Liver (tissue), 9 donors: ENCODE data around the gene CARD11. TPM values are rescaled to one million over a fixed set of nuclear protein-coding genes. Genes with fewer than 3 reads are reported as not detected.

ENCODE experiments used
- DNase-seq: peaks from one replicate; pipeline ENCODE4 v3.0.0-alpha.2; 2017; ENCODE audit warnings: low spot score
- H3K27ac ChIP-seq, 2 donors: one replicate each; pipeline ENCODE4 v1.7.0; 2013; ENCODE audit warnings: inconsistent platforms in 2 of 2, low read length in 2 of 2, control low read depth in 1 of 2, low read depth in 1 of 2, mild to moderate bottlenecking in 1 of 2
- H3K27me3 ChIP-seq, 4 donors: one replicate each; pipeline versions ENCODE4 v1.6.1 to v1.7.0; 2013; ENCODE audit warnings: low read length in 3 of 4, inconsistent platforms in 1 of 4, mild to moderate bottlenecking in 1 of 4, moderate library complexity in 1 of 4; ENCODE audit not compliant: control insufficient read depth in 4 of 4, insufficient read depth in 4 of 4
- H3K36me3 ChIP-seq, 4 donors: one replicate each; pipeline versions ENCODE4 v1.6.1 to v1.7.0; 2013; ENCODE audit warnings: low read length in 3 of 4, mild to moderate bottlenecking in 3 of 4, low read depth in 1 of 4, moderate library complexity in 1 of 4; ENCODE audit not compliant: control insufficient read depth in 4 of 4, insufficient read depth in 3 of 4
- H3K4me1 ChIP-seq, 4 donors: one replicate each; pipeline versions ENCODE4 v1.6.1 to v1.7.0; 2013; ENCODE audit warnings: low read length in 3 of 4, mild to moderate bottlenecking in 3 of 4, moderate library complexity in 1 of 4; ENCODE audit not compliant: control insufficient read depth in 4 of 4, insufficient read depth in 4 of 4
- H3K4me3 ChIP-seq, 3 donors: one replicate each; pipeline versions ENCODE4 v1.6.1 to v1.7.0; 2013; ENCODE audit warnings: low read length in 3 of 3, control low read depth in 1 of 3, low read depth in 1 of 3, mild to moderate bottlenecking in 1 of 3
- H3K9ac ChIP-seq, 2 donors: one replicate each; pipeline ENCODE4 v1.7.0; 2013; ENCODE audit warnings: low read length in 2 of 2, mild to moderate bottlenecking in 2 of 2, moderate library complexity in 2 of 2, control low read depth in 1 of 2, low read depth in 1 of 2
- H3K9me3 ChIP-seq, 4 donors: one replicate each; pipeline versions ENCODE4 v1.6.1 to v1.7.0; 2013; ENCODE audit warnings: low read length in 3 of 4; ENCODE audit not compliant: control insufficient read depth in 4 of 4
- ATF3 ChIP-seq: IDR thresholded peaks from 2 replicates; pipeline ENCODE4 v1.6.1; 2016; ENCODE audit warnings: antibody characterized with exemption
- CTCF ChIP-seq: fragments of 150-350 bp; IDR thresholded peaks from 2 replicates; pipeline ENCODE4 v1.5.1; 2017; ENCODE audit warnings: improper control_type of control experiment, low read depth, low read length; ENCODE audit not compliant: missing input control
- EGR1 ChIP-seq, 2 donors: IDR thresholded peaks; 2 replicates each; pipeline ENCODE4 v1.6.1; 2016 to 2018; ENCODE audit warnings: antibody characterized with exemption in 2 of 2, low read depth in 2 of 2
- FOXA1 ChIP-seq: IDR thresholded peaks from 2 replicates; pipeline ENCODE4 v1.6.1; 2016; ENCODE audit warnings: antibody characterized with exemption
- FOXA2 ChIP-seq: IDR thresholded peaks from 2 replicates; pipeline ENCODE4 v1.6.1; 2016; ENCODE audit warnings: antibody characterized with exemption
- GABPA ChIP-seq, 2 donors: IDR thresholded peaks in 1 of 2; conservative IDR thresholded peaks in 1 of 2; 2 replicates each; pipeline ENCODE4 v1.6.1; 2016; ENCODE audit warnings: antibody characterized with exemption in 2 of 2, mild to moderate bottlenecking in 1 of 2, moderate library complexity in 1 of 2
- HNF4A ChIP-seq, 2 donors: conservative IDR thresholded peaks; 2 replicates each; pipeline ENCODE4 v1.6.1; 2016; ENCODE audit warnings: antibody characterized with exemption in 2 of 2, mild to moderate bottlenecking in 2 of 2
- HNF4G ChIP-seq: IDR thresholded peaks from 2 replicates; pipeline ENCODE4 v1.6.1; 2016; ENCODE audit warnings: antibody characterized with exemption
- JUND ChIP-seq, 2 donors: IDR thresholded peaks; 2 replicates each; pipeline ENCODE4 v1.6.1; 2016; ENCODE audit warnings: antibody characterized with exemption in 2 of 2
- MAX ChIP-seq: IDR thresholded peaks from 2 replicates; pipeline ENCODE4 v1.6.1; 2016; ENCODE audit warnings: antibody characterized with exemption
- NR2F2 ChIP-seq: IDR thresholded peaks from 2 replicates; pipeline ENCODE4 v1.6.1; 2016; ENCODE audit warnings: antibody characterized with exemption
- RAD21 ChIP-seq, 2 donors: IDR thresholded peaks; 2 replicates each; pipeline ENCODE4 v1.6.1; 2016; ENCODE audit warnings: antibody characterized with exemption in 2 of 2, mild to moderate bottlenecking in 2 of 2
- RXRA ChIP-seq, 2 donors: IDR thresholded peaks; 2 replicates each; pipeline ENCODE4 v1.6.1; 2017 to 2018; ENCODE audit warnings: antibody characterized with exemption in 2 of 2, mild to moderate bottlenecking in 1 of 2
- SP1 ChIP-seq: IDR thresholded peaks from 2 replicates; pipeline ENCODE4 v1.6.1; 2018; ENCODE audit warnings: antibody characterized with exemption, mild to moderate bottlenecking
- TAF1 ChIP-seq: conservative IDR thresholded peaks from 2 replicates; pipeline ENCODE4 v1.6.1; 2016; ENCODE audit warnings: antibody characterized with exemption, mild to moderate bottlenecking
- YY1 ChIP-seq: IDR thresholded peaks from 2 replicates; pipeline ENCODE4 v1.6.1; 2016; ENCODE audit warnings: antibody characterized with exemption, mild to moderate bottlenecking
- WGBS: extraction: QIAGEN DNeasy Blood & Tissue Kit; methylation state at CpG from one replicate; pipeline ENCODE4 v1.1.7; 2013; 5-methylcytosine and 5-hydroxymethylcytosine counted together
- polyA plus RNA-seq, 2 donors: library from polyadenylated mRNA; stranded (reverse) in 1 of 2; unstranded in 1 of 2; fragments of 200-250 nt in 1 of 2; fragments of >200 nt in 1 of 2; fragmentation: Nextera tagmentation in 1 of 2; extraction: Ambion mirVana in 1 of 2; gene quantifications; one replicate each; pipeline versions ENCODE4 v1.2.1 to v1.2.3, GENCODE V29; 2013 to 2015
- total RNA-seq, 2 donors: library from RNA; depleted of rRNA; stranded (reverse); fragments of >200 nt; gene quantifications; one replicate each; pipeline ENCODE4 v1.2.3, GENCODE V29; 2014
- TF ChIP-seq, protein P1 (sequence below): IDR thresholded peaks from 2 replicates; pipeline ENCODE4 v1.6.1; 2016; ENCODE audit warnings: antibody characterized with exemption, mild to moderate bottlenecking
- donor health status: healthy.
- donor health status: healthy.
- donor health status: healthy.
- donor health status: healthy.
- donor health status: healthy.

CARD11 gene
- total and polyA plus RNA-seq, 4 donors, result 0.42 to 1.3 (median 0.83) TPM

- no peak for DNase-seq
- no peaks in the 10 kb centered on the region for H3K36me3 ChIP-seq
- no peaks in the 10 kb centered on the region for H3K9me3 ChIP-seq
- H3K4me3 ChIP-seq, result no peak overlapping the region
- WGBS, result 82% methylated on average over 26 of the region's 26 CpGs
- TF ChIP-seq, protein P1, sequence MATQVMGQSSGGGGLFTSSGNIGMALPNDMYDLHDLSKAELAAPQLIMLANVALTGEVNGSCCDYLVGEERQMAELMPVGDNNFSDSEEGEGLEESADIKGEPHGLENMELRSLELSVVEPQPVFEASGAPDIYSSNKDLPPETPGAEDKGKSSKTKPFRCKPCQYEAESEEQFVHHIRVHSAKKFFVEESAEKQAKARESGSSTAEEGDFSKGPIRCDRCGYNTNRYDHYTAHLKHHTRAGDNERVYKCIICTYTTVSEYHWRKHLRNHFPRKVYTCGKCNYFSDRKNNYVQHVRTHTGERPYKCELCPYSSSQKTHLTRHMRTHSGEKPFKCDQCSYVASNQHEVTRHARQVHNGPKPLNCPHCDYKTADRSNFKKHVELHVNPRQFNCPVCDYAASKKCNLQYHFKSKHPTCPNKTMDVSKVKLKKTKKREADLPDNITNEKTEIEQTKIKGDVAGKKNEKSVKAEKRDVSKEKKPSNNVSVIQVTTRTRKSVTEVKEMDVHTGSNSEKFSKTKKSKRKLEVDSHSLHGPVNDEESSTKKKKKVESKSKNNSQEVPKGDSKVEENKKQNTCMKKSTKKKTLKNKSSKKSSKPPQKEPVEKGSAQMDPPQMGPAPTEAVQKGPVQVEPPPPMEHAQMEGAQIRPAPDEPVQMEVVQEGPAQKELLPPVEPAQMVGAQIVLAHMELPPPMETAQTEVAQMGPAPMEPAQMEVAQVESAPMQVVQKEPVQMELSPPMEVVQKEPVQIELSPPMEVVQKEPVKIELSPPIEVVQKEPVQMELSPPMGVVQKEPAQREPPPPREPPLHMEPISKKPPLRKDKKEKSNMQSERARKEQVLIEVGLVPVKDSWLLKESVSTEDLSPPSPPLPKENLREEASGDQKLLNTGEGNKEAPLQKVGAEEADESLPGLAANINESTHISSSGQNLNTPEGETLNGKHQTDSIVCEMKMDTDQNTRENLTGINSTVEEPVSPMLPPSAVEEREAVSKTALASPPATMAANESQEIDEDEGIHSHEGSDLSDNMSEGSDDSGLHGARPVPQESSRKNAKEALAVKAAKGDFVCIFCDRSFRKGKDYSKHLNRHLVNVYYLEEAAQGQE, result no peak
- no peak for TF ChIP-seq FOXA1
- TF ChIP-seq RAD21 (IDR thresholded peaks at IDR 0.05), result no peak
- TF ChIP-seq HNF4G, result no peak
- no peak for TF ChIP-seq RXRA (IDR thresholded peaks at IDR 0.05)
- no peak for TF ChIP-seq SP1
- no peak for TF ChIP-seq EGR1 (IDR thresholded peaks at IDR 0.05; ENCODE audit: low read depth in 2 of 2)
- no peak for TF ChIP-seq ATF3
- no peak for TF ChIP-seq MAX
- TF ChIP-seq NR2F2, result no peak
- TF ChIP-seq YY1, result no peak
- no peak for TF ChIP-seq TAF1
- no peak for TF ChIP-seq HNF4A (conservative IDR thresholded peaks at IDR 0.05)
- TF ChIP-seq FOXA2, result no peak
- no peak for TF ChIP-seq CTCF
- TF ChIP-seq GABPA (IDR thresholded peaks at IDR 0.05 in 1 of 2, conservative IDR thresholded peaks at IDR 0.05 in 1 of 2), result no peak
- no peak for TF ChIP-seq JUND (IDR thresholded peaks at IDR 0.05)
- H3K9ac ChIP-seq, result no peak overlapping the region
- H3K4me1 ChIP-seq, result no peaks in the 10 kb centered on the region
- peaks cover 0 to 4% (median 0%) of the 10 kb centered on the region in 4 donors for H3K27me3 ChIP-seq
- H3K27ac ChIP-seq, result no peak overlapping the region
Observed at GRCh38 chr7:2913760-2914387, 129.8 kb downstream of the CARD11 start.

GRCh38 chr7:2912684-2913439 is 130.8 kb downstream of the CARD11 start:
- no peak for DNase-seq
- H3K36me3 ChIP-seq, result no peaks in the 10 kb centered on the region
- 88% methylated on average over 16 of the region's 16 CpGs for WGBS
- peaks cover 0 to 4% (median 0%) of the 10 kb centered on the region in 4 donors for H3K27me3 ChIP-seq
- no peak overlapping the region for H3K9ac ChIP-seq
- no peaks in the 10 kb centered on the region for H3K9me3 ChIP-seq
- H3K27ac ChIP-seq, result no peak overlapping the region
- no peak overlapping the region for H3K4me3 ChIP-seq
- TF ChIP-seq FOXA2 (no peak), NR2F2 (no peak), ATF3 (no peak), HNF4G (no peak), CTCF (no peak), HNF4A (conservative IDR thresholded peaks at IDR 0.05) (no peak), FOXA1 (no peak), MAX (no peak), JUND (IDR thresholded peaks at IDR 0.05) (no peak), TAF1 (no peak)
- H3K4me1 ChIP-seq, result no peaks in the 10 kb centered on the region
